ENCODE results near the gene POU2F3.

DNA sequence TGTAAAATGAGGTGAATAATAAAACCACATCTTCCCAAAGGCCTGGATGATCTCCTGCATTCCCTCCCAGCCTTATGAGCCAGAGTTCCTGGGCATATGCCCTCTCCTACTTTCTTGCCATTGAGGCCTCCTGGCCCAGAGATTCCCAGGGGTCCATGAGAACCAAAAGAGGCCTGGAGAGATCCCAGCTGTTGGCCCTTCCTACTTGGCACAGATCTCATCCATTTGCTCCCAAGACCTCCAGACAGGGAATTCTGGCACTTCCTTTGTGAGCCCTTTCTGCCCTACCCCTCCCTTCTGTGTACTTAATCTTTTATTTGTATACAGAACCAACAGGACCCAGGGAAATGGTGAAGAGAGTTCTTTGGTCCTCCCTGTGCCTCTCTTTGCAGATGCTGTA lies 21.4 kb downstream of the POU2F3 start:
- no peak for TF ChIP-seq POLR2A (IDR thresholded peaks at IDR 0.05)
- TF ChIP-seq, protein P1, sequence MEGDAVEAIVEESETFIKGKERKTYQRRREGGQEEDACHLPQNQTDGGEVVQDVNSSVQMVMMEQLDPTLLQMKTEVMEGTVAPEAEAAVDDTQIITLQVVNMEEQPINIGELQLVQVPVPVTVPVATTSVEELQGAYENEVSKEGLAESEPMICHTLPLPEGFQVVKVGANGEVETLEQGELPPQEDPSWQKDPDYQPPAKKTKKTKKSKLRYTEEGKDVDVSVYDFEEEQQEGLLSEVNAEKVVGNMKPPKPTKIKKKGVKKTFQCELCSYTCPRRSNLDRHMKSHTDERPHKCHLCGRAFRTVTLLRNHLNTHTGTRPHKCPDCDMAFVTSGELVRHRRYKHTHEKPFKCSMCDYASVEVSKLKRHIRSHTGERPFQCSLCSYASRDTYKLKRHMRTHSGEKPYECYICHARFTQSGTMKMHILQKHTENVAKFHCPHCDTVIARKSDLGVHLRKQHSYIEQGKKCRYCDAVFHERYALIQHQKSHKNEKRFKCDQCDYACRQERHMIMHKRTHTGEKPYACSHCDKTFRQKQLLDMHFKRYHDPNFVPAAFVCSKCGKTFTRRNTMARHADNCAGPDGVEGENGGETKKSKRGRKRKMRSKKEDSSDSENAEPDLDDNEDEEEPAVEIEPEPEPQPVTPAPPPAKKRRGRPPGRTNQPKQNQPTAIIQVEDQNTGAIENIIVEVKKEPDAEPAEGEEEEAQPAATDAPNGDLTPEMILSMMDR (IDR thresholded peaks at IDR 0.05 in 4 of 5, conservative IDR thresholded peaks at IDR 0.05 in 1 of 5) = no peak

Data from gastrocnemius medialis (tissue), 4 donors.